Ovary (tissue), 9 donors: ENCODE results near the gene DUSP1. TPM values are rescaled to one million over a fixed set of nuclear protein-coding genes. Genes with fewer than 3 reads are reported as not detected.

Experiments used
- DNase-seq, 5 donors: peaks; one replicate each; pipeline ENCODE4 v3.0.0-alpha.2; 2019 to 2020
- H3K27ac ChIP-seq, 2 donors: fragments of 200-600 bp; one replicate each; pipeline versions ENCODE4 v1.5.1 to v1.8.0; 2019 to 2022
- H3K27me3 ChIP-seq: fragments of 200-600 bp; one replicate; pipeline ENCODE4 v1.8.0; 2022
- H3K36me3 ChIP-seq: fragments of 200-600 bp; sonication (generic); one replicate; pipeline ENCODE4 v1.5.1; 2019
- H3K4me1 ChIP-seq: one replicate; pipeline ENCODE4 v1.8.1; 2013; ENCODE audit warnings: mild to moderate bottlenecking, moderate library complexity; ENCODE audit not compliant: insufficient read depth
- H3K4me3 ChIP-seq: fragments of 200-600 bp; sonication (generic); one replicate; pipeline ENCODE4 v1.5.1; 2017
- H3K9me3 ChIP-seq, 2 donors: fragments of 200-600 bp in 1 of 2; sonication (generic) in 1 of 2; one replicate each; pipeline versions ENCODE4 v1.5.1 to v1.8.1; 2013 to 2019; ENCODE audit warnings: mild to moderate bottlenecking in 1 of 2, moderate library complexity in 1 of 2
- EP300 ChIP-seq: sonication (generic); formaldehyde crosslinking; IDR thresholded peaks from one replicate; pipeline ENCODE4 v1.6.1; 2017; ENCODE audit warnings: antibody characterized with exemption
- POLR2A ChIP-seq: fragments of 450-650 bp; IDR thresholded peaks from one replicate; pipeline ENCODE4 v1.6.1; 2017; ENCODE audit warnings: antibody characterized with exemption, mild to moderate bottlenecking, moderate library complexity
- WGBS, 3 donors: extraction: QIAGEN DNeasy Blood & Tissue Kit in 1 of 3; methylation state at CpG; one replicate each; pipeline versions ENCODE4 v1.1.5 to v1.1.7; 2013 to 2017; 5-methylcytosine and 5-hydroxymethylcytosine counted together
- intact Hi-C, 4 donors: fragments of 100-400 bp; cut with DNase I; formaldehyde crosslinking; loops; one replicate each; pipeline versions ENCODE4 v1.11.0 to v1.15.1; 2022 to 2023
- polyA plus RNA-seq, 2 donors: library from polyadenylated mRNA; stranded (reverse); fragments of 200-250 nt in 1 of 2; fragments of 350-450 nt in 1 of 2; fragmentation: Illumina TruSeq in 1 of 2; extraction: RNeasy Lipid Tissue Mini Kit (QIAGEN cat#74804) in 1 of 2; gene quantifications; one replicate each; pipeline ENCODE4 v1.2.3, GENCODE V29; 2013 to 2014
- total RNA-seq, 7 donors: library from RNA; depleted of rRNA in 2 of 7; stranded (reverse); fragments of >200 nt in 2 of 7; fragmentation: NEBNext Ultra II Directional in 3 of 7; extraction: Animal tissue kit (Norgen Biotek cat#: 25700) in 3 of 7; gene quantifications; one replicate each; pipeline versions ENCODE4 v1.1.0 to v1.2.4, GENCODE V29; 2016 to 2023
- TF ChIP-seq, protein P1 (sequence below), 3 donors: fragments of 450-650 bp in 2 of 3; fragments of 200-600 bp in 1 of 3; IDR thresholded peaks; one replicate each; pipeline versions ENCODE4 v1.5.1 to v1.8.0; 2016 to 2022; ENCODE audit warnings: antibody characterized with exemption in 3 of 3, mild to moderate bottlenecking in 1 of 3
- donor health status: DM: no; HTN: no; CAD: no; lungs with moderate emphysema.
- donor health status: DM: no; HTN: no; CAD: no.
- donor health status: Bipolar disorder and iron deficiency.
- donor health status: DM: yes; HTN: yes; CAD: no.
- donor health status: DM: no; HTN: no; CAD: no.
- donor health status: DM: yes; HTN: yes; CAD: no.

DUSP1 gene
- total and polyA plus RNA-seq, 9 donors = 112 to 2,672 (median 201) TPM

DNA sequence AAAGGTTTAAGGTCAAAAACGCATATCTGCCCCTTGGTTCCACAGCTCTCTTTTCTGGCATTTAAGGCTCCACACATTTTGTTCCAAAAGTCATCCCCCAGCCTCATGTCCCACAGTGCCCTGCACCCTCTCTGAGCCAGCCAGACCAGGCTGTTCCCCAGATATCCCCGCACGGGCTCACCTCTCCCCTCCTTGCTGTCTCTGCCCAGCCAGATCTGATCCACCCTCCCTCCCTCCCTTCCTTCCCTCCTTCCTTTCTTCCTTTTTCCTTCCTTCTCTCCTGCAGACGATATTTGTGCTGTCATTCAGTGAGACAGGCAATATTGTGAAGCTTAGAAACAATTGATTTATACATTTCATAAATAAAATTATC is 37.0 kb downstream of the DUSP1 start:
- intact Hi-C loops = no loop called here
- WGBS, 3 donors = 12 to 18% (median 14%) methylated on average over 4 of the region's 4 CpGs

DNA sequence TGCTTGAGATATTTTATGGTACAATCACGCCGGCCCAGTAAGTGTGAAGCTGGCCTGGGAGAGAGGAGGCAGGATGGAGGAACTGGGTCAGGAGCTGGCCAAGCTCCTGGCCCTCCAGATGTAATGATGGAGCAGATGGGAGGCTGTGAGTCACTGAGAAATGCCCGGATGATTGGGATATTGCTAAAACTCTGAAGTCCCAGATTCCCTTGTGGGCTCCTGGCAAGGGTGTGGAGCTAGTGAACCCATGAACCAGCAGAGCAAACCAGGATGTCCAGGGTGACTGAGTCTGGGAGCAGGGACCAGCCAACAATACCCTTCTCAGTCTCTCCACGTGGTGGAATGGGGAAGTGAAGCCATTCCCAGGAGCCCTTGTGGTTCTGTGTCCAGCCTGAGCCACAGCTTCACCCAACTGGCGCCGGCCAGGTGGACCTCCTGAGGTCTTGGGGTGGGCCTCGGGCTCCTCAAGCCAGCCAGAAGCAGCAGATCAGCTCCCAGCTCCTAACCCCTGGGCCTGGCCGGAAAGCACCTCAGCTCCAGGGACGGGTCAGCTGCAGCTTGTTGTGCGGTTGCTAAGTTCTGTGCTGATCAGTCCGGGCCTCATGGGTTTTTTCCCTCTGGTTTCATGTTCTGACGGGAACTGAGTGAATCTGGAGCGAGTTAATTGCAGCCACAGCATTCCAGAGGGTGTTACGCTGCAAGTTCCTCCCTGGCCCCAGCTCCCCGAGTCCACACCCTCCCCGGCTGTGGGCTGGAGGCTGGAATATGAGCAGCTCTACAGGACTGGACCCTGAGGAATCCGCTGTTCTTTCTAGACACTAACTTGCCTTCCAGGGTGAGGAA is 37.6 kb downstream of the DUSP1 start:
- DNase-seq = peak; percentile 68 to 87 (median 74)
- intact Hi-C loops = no loop called here
- WGBS, 3 donors = 26 to 30% (median 26%) methylated on average over 17 of the region's 17 CpGs
- Histone ChIP-seq H3K36me3 (no peaks in the 10 kb centered on the region), H3K4me3 (no peak overlapping the region), H3K9me3 (no peaks in the 10 kb centered on the region), H3K27ac (peak overlapping the region; percentile 21 to 81), H3K4me1 (peaks cover 10% of the 10 kb centered on the region), H3K27me3 (no peaks in the 10 kb centered on the region)
- TF ChIP-seq POLR2A = no peak
- TF ChIP-seq, protein P1, sequence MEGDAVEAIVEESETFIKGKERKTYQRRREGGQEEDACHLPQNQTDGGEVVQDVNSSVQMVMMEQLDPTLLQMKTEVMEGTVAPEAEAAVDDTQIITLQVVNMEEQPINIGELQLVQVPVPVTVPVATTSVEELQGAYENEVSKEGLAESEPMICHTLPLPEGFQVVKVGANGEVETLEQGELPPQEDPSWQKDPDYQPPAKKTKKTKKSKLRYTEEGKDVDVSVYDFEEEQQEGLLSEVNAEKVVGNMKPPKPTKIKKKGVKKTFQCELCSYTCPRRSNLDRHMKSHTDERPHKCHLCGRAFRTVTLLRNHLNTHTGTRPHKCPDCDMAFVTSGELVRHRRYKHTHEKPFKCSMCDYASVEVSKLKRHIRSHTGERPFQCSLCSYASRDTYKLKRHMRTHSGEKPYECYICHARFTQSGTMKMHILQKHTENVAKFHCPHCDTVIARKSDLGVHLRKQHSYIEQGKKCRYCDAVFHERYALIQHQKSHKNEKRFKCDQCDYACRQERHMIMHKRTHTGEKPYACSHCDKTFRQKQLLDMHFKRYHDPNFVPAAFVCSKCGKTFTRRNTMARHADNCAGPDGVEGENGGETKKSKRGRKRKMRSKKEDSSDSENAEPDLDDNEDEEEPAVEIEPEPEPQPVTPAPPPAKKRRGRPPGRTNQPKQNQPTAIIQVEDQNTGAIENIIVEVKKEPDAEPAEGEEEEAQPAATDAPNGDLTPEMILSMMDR (IDR thresholded peaks at IDR 0.05) = peak in 1 of 3 donors; percentile 23
- TF ChIP-seq EP300 = peak; percentile 57

More for the DNA sequence above, 37.0 kb downstream of the DUSP1 start:
- H3K4me3 ChIP-seq = no peak overlapping the region
- peak overlapping the region in 1 of 2 donors; percentile 81 for H3K27ac ChIP-seq
- no peaks in the 10 kb centered on the region for H3K27me3 ChIP-seq
- H3K4me1 ChIP-seq = peaks cover 10% of the 10 kb centered on the region
- no peaks in the 10 kb centered on the region for H3K36me3 ChIP-seq
- TF ChIP-seq, protein P1 (IDR thresholded peaks at IDR 0.05) = no peak
- TF ChIP-seq POLR2A (no peak), EP300 (no peak)
- H3K9me3 ChIP-seq = no peaks in the 10 kb centered on the region
- no peak for DNase-seq

DNA sequence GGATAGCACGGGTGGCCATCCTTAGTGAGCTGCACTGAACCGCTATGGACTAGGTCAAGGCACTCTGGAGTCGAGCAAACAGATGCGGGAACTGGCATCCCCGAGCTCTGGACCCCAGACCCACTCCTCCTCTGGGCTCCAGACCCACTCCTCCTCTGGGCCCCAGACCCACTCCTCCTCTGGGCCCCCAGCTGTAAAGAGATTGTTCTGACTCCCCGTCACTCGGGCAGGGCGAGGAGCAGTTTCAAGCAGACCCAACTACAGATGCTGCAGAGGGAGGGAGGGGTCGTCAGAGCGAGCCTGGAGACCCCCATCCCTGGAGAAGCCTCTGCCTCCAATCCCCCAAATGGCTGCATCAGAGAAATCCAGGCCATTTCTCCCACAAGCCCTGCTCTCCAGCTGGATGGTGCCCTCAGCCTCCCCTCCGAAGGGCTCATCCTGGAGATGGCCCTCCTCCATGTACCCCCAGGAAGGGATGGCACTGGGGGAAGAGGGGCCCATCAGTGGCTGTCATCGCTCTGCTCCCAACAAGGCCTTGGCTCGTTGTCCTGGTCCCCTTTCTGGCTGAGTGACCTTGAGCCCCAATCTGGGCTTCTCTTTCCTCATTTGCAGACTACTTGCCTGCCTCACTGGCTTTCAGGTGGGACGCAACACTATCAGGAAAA is 38.7 kb downstream of the DUSP1 start:
- Histone ChIP-seq H3K4me1 (peaks cover 10% of the 10 kb centered on the region), H3K36me3 (no peaks in the 10 kb centered on the region), H3K27ac (no peak overlapping the region), H3K4me3 (no peak overlapping the region), H3K27me3 (no peaks in the 10 kb centered on the region), H3K9me3 (no peaks in the 10 kb centered on the region)
- WGBS, 3 donors = 89 to 93% (median 91%) methylated on average over 14 of the region's 14 CpGs
- no peak for TF ChIP-seq EP300
- TF ChIP-seq, protein P1 (IDR thresholded peaks at IDR 0.05) = no peak
- DNase-seq = peak in 1 of 5 donors; percentile 30
- intact Hi-C loops = no loop called here

DNA sequence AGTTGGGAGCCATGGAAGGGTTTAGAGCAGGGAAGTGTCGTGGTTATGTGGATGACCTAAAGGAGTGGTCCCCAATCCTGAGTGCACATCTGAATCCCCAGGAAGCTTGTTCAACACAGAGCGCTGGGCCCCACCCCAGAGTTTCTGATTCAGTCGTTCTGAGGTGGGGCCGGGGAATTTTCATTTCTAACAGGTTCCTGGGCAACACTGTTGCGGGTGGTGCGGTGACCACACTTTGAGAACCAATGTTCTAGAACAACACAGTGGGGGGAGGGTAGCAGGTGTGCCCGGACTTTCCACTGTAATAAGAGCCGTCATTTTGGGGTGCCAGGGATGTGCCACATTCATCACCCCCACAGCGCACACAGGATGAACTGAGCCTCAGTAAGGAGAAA is 39.3 kb downstream of the DUSP1 start:
- intact Hi-C loops = no loop called here
- TF ChIP-seq, protein P1 (IDR thresholded peaks at IDR 0.05) = no peak
- TF ChIP-seq EP300 (no peak), POLR2A (no peak)
- 85 to 87% (median 87%) methylated on average over 8 to 9 of the region's 9 CpGs for WGBS, 3 donors
- Histone ChIP-seq H3K4me1 (peaks cover 10% of the 10 kb centered on the region), H3K36me3 (no peaks in the 10 kb centered on the region), H3K27me3 (no peaks in the 10 kb centered on the region), H3K27ac (no peak overlapping the region), H3K4me3 (no peak overlapping the region), H3K9me3 (no peaks in the 10 kb centered on the region)
- DNase-seq = no peak
